WI38 (cell line): ENCODE data around the gene CALN1.

ENCODE experiments used
- H3K4me3 ChIP-seq: 2 replicates; pipeline ENCODE4 v1.5.1; 2011; ENCODE audit warnings: low read depth, mild to moderate bottlenecking, control low read depth, low read length
- CTCF ChIP-seq: IDR thresholded peaks from 2 replicates; pipeline ENCODE4 v1.5.1; 2012; ENCODE audit warnings: low read depth, mild to moderate bottlenecking, control low read depth, low read length

The CALN1 gene

GRCh38 chr7:71787513-71787912 is 624.6 kb downstream of the CALN1 start:
- no peak overlapping the region for H3K4me3 ChIP-seq
- TF ChIP-seq CTCF = no peak

- TF ChIP-seq CTCF = no peak
Measured at GRCh38 chr7:71785216-71785615, 626.9 kb downstream of the CALN1 start.

GRCh38 chr7:71784781-71785180 is 627.4 kb downstream of the CALN1 start:
- no peak overlapping the region for H3K4me3 ChIP-seq
- no peak for TF ChIP-seq CTCF

More at GRCh38 chr7:71785216-71785615, 626.9 kb downstream of the CALN1 start:
- H3K4me3 ChIP-seq = no peak overlapping the region

GRCh38 chr7:71784180-71784579 is 628.0 kb downstream of the CALN1 start:
- TF ChIP-seq CTCF = no peak
- H3K4me3 ChIP-seq = no peak overlapping the region

GRCh38 chr7:71783779-71784178 is 628.4 kb downstream of the CALN1 start:
- TF ChIP-seq CTCF = no peak
- H3K4me3 ChIP-seq = no peak overlapping the region

GRCh38 chr7:71782051-71782450 is 630.1 kb downstream of the CALN1 start:
- no peak overlapping the region for H3K4me3 ChIP-seq
- no peak for TF ChIP-seq CTCF

GRCh38 chr7:71780282-71780681 is 631.9 kb downstream of the CALN1 start:
- TF ChIP-seq CTCF = no peak
- H3K4me3 ChIP-seq = no peak overlapping the region
